ENCODE data around the gene SMAD6.

GRCh38 chr15:66766282-66767230 is 64.5 kb downstream of the SMAD6 start:
- no peak for TF ChIP-seq TAF1 (IDR thresholded peaks at IDR 0.05; ENCODE audit: low read depth)
- no peak for TF ChIP-seq EP300 (conservative IDR thresholded peaks at IDR 0.05; ENCODE audit: poor library complexity, severe bottlenecking)
- no peak for TF ChIP-seq CTCF (IDR thresholded peaks at IDR 0.05; ENCODE audit: poor library complexity, severe bottlenecking)
- TF ChIP-seq POLR2AphosphoS5 (IDR thresholded peaks at IDR 0.05) = no peak
- no peak for TF ChIP-seq EZH2 (IDR thresholded peaks at IDR 0.05; ENCODE audit: borderline replicate concordance, insufficient read depth, low read length, poor library complexity, severe bottlenecking)
- TF ChIP-seq REST (IDR thresholded peaks at IDR 0.05; ENCODE audit: borderline replicate concordance) = no peak
- TF ChIP-seq MXI1 (conservative IDR thresholded peaks at IDR 0.05; ENCODE audit: poor library complexity, severe bottlenecking) = no peak
- no peak for TF ChIP-seq RAD21 (conservative IDR thresholded peaks at IDR 0.05)

Data from neural cell (in vitro differentiated cells).